Hepatocyte (in vitro differentiated cells): ENCODE measurements around the gene ERVMER34-1. TPM values are rescaled to one million over a fixed set of nuclear protein-coding genes. Genes with fewer than 3 reads are reported as not detected.
A peak's percentile ranks its signal among the peaks of the same experiment; 100 is the strongest.

ENCODE experiments used
- DNase-seq: peaks from one replicate; pipeline ENCODE4 v3.0.0-alpha.2; 2016; ENCODE audit warnings: low spot score
- H2AFZ ChIP-seq: fragments of 200-600 bp; sonication (generic); 2 replicates; pipeline ENCODE4 v1.6.0; 2016; ENCODE audit warnings: antibody characterized with exemption, mild to moderate bottlenecking
- H3K27ac ChIP-seq: fragments of 200-600 bp; sonication (generic); 2 replicates; pipeline ENCODE4 v1.5.1; 2016; ENCODE audit warnings: mild to moderate bottlenecking
- H3K27me3 ChIP-seq: fragments of 200-600 bp; sonication (generic); 2 replicates; pipeline ENCODE4 v1.6.1; 2016
- H3K36me3 ChIP-seq: fragments of 200-600 bp; sonication (generic); replicated peaks from 2 replicates; pipeline ENCODE4 v1.5.1; 2016; ENCODE audit warnings: low read depth; ENCODE audit not compliant: insufficient read depth
- H3K4me1 ChIP-seq: fragments of 200-600 bp; sonication (generic); 2 replicates; pipeline ENCODE4 v1.5.1; 2016; ENCODE audit warnings: mild to moderate bottlenecking, moderate library complexity; ENCODE audit not compliant: insufficient read depth
- H3K4me2 ChIP-seq: fragments of 200-600 bp; sonication (generic); 2 replicates; pipeline ENCODE4 v1.6.0; 2016
- H3K4me3 ChIP-seq: fragments of 200-600 bp; sonication (generic); 2 replicates; pipeline ENCODE4 v1.5.1; 2016; ENCODE audit warnings: mild to moderate bottlenecking
- H3K79me2 ChIP-seq: fragments of 200-600 bp; sonication (generic); 2 replicates; pipeline ENCODE4 v1.6.0; 2017; ENCODE audit warnings: mild to moderate bottlenecking
- H3K9me2 ChIP-seq: fragments of 200-600 bp; sonication (generic); replicated peaks from 2 replicates; pipeline ENCODE4 v1.6.0; 2017; ENCODE audit warnings: mild to moderate bottlenecking; ENCODE audit not compliant: insufficient read depth
- H3K9me3 ChIP-seq: fragments of 200-600 bp; sonication (generic); 2 replicates; pipeline ENCODE4 v1.5.1; 2016; ENCODE audit warnings: low read depth, mild to moderate bottlenecking
- H4K20me1 ChIP-seq: fragments of 200-600 bp; sonication (generic); 2 replicates; pipeline ENCODE4 v1.6.0; 2016; ENCODE audit warnings: mild to moderate bottlenecking; ENCODE audit not compliant: insufficient read depth, poor library complexity, severe bottlenecking
- EZH2 ChIP-seq: fragments of 200-600 bp; sonication (generic); IDR thresholded peaks from 2 replicates; pipeline ENCODE4 v1.6.1; 2016; ENCODE audit warnings: antibody characterized with exemption, mild to moderate bottlenecking, borderline replicate concordance
- EZH2phosphoT487 ChIP-seq: fragments of 200-600 bp; sonication (generic); IDR thresholded peaks from one replicate; pipeline ENCODE4 v1.6.1; 2018; ENCODE audit warnings: antibody characterized with exemption, mild to moderate bottlenecking, low read depth, moderate library complexity; ENCODE audit not compliant: unreplicated experiment, severe bottlenecking
- WGBS: methylation state at CpG from one replicate; pipeline ENCODE4 v1.1.6; 2016; ENCODE audit warnings: low lambda C conversion rate; ENCODE audit errors: missing lambda C conversion rate; 5-methylcytosine and 5-hydroxymethylcytosine counted together
- polyA plus RNA-seq: library from polyadenylated mRNA; unstranded; fragments of >200 nt; fragmentation: Nextera tagmentation; extraction: Ambion mirVana; gene quantifications from 2 replicates; pipeline ENCODE4 v1.2.1, GENCODE V29; 2016
- total RNA-seq: library from RNA; depleted of rRNA; stranded (reverse); fragments of >200 nt; gene quantifications from 2 replicates; pipeline ENCODE4 v1.2.3, GENCODE V29; 2014
- TF ChIP-seq, protein P1 (sequence below): fragments of 200-600 bp; sonication (generic); IDR thresholded peaks from 2 replicates; pipeline ENCODE4 v1.5.1; 2016; ENCODE audit warnings: antibody characterized with exemption, mild to moderate bottlenecking; ENCODE audit not compliant: poor library complexity

Gene ERVMER34-1
- total and polyA plus RNA-seq, 2 experiments from 2014 or later = 1.3 to 4.6 TPM

DNA sequence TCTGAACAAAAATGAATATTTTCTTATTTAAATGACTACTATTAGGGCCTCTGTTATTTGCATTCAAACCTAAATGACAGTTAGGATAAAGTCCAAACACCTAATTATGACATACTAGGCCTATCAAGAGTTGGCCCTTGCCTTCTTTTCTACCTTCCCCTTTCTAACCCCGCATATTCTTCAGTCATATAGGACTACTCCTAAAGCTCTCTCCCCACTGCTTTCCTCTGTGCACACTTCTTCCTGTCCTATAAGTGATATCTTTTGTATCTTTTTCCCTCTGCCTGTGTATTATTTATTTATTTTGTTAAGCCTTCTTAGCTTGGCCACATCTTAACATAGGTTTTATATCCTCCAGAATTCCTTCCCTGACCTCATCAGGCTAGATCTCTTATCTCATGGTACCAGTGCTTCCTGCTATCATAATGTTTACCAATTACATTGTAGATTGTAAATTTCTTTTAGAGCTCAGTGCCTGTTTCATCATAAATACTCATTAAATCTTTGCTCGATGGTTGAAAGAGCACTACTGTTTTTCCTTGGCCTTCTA lies 22.5 kb downstream of the ERVMER34-1 start:
- DNase-seq = no peak
- no peaks in the 10 kb centered on the region for H3K9me3 ChIP-seq
- H3K4me3 ChIP-seq = no peak overlapping the region
- no peaks in the 10 kb centered on the region for H4K20me1 ChIP-seq
- H3K79me2 ChIP-seq = no peaks in the 10 kb centered on the region
- WGBS = 50% methylated on average over 2 of the region's 2 CpGs
- H3K4me1 ChIP-seq = no peaks in the 10 kb centered on the region
- peak overlapping the region; percentile 41 for H3K27ac ChIP-seq
- no peaks in the 10 kb centered on the region for H3K27me3 ChIP-seq
- H2AFZ ChIP-seq = no peak overlapping the region
- H3K9me2 ChIP-seq = no peaks in the 10 kb centered on the region
- no peak for TF ChIP-seq EZH2
- TF ChIP-seq, protein P1, sequence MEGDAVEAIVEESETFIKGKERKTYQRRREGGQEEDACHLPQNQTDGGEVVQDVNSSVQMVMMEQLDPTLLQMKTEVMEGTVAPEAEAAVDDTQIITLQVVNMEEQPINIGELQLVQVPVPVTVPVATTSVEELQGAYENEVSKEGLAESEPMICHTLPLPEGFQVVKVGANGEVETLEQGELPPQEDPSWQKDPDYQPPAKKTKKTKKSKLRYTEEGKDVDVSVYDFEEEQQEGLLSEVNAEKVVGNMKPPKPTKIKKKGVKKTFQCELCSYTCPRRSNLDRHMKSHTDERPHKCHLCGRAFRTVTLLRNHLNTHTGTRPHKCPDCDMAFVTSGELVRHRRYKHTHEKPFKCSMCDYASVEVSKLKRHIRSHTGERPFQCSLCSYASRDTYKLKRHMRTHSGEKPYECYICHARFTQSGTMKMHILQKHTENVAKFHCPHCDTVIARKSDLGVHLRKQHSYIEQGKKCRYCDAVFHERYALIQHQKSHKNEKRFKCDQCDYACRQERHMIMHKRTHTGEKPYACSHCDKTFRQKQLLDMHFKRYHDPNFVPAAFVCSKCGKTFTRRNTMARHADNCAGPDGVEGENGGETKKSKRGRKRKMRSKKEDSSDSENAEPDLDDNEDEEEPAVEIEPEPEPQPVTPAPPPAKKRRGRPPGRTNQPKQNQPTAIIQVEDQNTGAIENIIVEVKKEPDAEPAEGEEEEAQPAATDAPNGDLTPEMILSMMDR = no peak
- no peak for TF ChIP-seq EZH2phosphoT487
- no peak overlapping the region for H3K4me2 ChIP-seq
- H3K36me3 ChIP-seq = no peaks in the 10 kb centered on the region

DNA sequence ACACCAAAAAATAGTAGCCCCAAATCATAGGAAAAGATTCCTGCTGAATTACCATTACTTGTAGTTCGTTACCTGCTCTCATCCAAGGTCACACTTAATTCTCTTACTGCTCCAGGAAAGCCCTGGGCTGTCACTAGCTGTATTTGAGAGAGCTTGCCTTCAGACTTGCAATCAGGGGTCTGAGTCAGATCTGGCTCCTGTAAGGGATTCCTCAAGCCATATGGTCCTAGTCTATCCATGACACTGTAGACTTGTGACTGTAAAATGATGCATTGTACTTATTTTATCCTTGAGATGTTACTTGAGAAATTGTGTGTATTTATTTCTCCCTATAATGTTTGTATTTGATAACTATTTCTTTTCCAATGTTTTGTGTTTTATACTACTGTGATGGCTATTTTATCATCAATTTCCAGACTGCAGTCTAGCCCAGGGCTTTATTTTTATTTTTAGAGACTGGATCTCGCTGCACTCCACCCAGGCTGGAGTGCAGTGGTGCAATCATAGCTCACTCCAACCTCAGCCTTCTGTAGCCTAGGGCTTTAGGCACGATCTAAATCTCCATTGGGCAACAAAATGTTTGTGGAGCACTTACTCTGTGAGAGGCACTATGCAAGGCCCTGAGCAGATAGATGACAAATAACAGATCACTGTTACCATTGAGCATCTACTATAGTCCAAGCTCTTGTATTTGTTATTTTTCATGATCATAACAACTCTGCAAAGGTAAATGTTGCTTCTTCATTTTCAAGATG lies 24.2 kb downstream of the ERVMER34-1 start:
- H4K20me1 ChIP-seq = no peaks in the 10 kb centered on the region
- H3K27me3 ChIP-seq = no peaks in the 10 kb centered on the region
- H3K79me2 ChIP-seq = no peaks in the 10 kb centered on the region
- H3K9me3 ChIP-seq = no peaks in the 10 kb centered on the region
- H3K36me3 ChIP-seq = no peaks in the 10 kb centered on the region
- TF ChIP-seq, protein P1 = no peak
- TF ChIP-seq EZH2 = no peak
- no peak for TF ChIP-seq EZH2phosphoT487
- no peak overlapping the region for H3K4me2 ChIP-seq
- H3K4me3 ChIP-seq = no peak overlapping the region
- WGBS = 75% methylated on average over 3 of the region's 3 CpGs
- no peak overlapping the region for H3K27ac ChIP-seq
- no peak for DNase-seq
- no peaks in the 10 kb centered on the region for H3K9me2 ChIP-seq
- H2AFZ ChIP-seq = no peak overlapping the region
- H3K4me1 ChIP-seq = no peaks in the 10 kb centered on the region

DNA sequence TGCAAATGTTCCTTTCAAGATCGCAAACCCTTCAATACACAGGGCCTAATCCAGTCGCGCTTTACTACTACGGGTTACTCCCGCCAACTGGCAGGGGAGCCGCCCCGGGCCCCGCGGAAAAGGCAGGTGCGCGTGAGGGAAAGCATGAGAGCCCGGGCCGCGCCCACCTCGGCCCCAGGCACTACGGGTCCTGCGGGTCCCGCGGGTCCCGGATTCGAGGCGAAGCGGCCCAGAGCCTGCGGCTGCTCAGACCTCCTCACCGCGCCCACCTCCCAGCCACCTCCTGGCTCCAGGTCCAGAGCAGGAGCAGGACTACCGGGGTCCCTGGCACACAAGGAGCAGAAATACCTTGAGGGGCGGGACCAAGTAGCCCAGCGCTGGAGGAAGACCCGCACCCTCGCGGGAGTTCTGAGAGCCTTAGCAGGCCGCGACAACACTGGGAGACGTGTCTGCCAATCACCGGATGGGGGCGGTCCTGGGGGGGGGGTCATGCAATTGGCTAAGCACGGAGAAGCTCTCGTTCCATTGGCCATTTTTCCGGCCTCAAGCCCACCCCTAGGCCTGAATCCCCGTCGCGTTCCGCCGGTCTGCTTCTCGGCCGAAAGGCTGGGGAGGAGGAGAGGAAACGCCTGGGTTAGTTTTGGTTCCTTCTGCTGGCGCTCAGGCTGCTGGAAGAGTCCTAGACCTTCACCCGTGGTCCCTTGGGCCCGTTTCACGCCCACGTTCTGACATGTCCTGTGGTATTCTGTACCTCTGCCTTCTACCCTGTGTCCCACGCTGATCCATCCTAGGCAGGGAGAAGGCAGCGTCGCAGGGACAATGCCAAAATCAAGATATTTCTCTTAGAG lies 29.0 kb downstream of the ERVMER34-1 start:
- TF ChIP-seq EZH2 = no peak
- TF ChIP-seq EZH2phosphoT487 = no peak
- TF ChIP-seq, protein P1 = no peak
- no peaks in the 10 kb centered on the region for H3K9me3 ChIP-seq
- no peaks in the 10 kb centered on the region for H3K4me1 ChIP-seq
- WGBS = 5% methylated on average over 56 of the region's 56 CpGs
- peak; percentile 96 for DNase-seq
- peak overlapping the region; percentile 52 for H3K4me3 ChIP-seq
- no peaks in the 10 kb centered on the region for H3K36me3 ChIP-seq
- peak overlapping the region; percentile 86 for H3K27ac ChIP-seq
- H2AFZ ChIP-seq = peak overlapping the region; percentile 76
- H3K9me2 ChIP-seq = no peaks in the 10 kb centered on the region
- H3K27me3 ChIP-seq = no peaks in the 10 kb centered on the region
- H3K79me2 ChIP-seq = no peaks in the 10 kb centered on the region
- H4K20me1 ChIP-seq = no peaks in the 10 kb centered on the region
- H3K4me2 ChIP-seq = peak overlapping the region; percentile 78
